HG03159 (cell line): Measurements from ENCODE around the gene TIMELESS.
"Not testable (repeated sequence)": the region's sequence is repeated elsewhere in the genome, so short reads cannot be mapped to it uniquely, and the experiment has no call there.

Experiments used
- ATAC-seq: cut with Tn5 transposase; IDR thresholded peaks from one replicate; pipeline ENCODE4 v1.9.1; 2021; ENCODE audit warnings: mild to moderate bottlenecking, moderate library complexity; ENCODE audit not compliant: unreplicated experiment

The TIMELESS gene

GRCh38 chr12:56411781-56412639 lies 37.2 kb downstream of the TIMELESS start:
- no peak for ATAC-seq

GRCh38 chr12:56410768-56411167 lies 38.5 kb downstream of the TIMELESS start:
- ATAC-seq: no peak

- ATAC-seq: no peak
Observed at GRCh38 chr12:56408799-56409417, 40.3 kb downstream of the TIMELESS start.

- ATAC-seq: not testable (repeated sequence)
Observed at GRCh38 chr12:56404227-56404626, 45.0 kb downstream of the TIMELESS start.

- ATAC-seq: not testable (repeated sequence)
Observed at GRCh38 chr12:56401612-56402011, 47.6 kb downstream of the TIMELESS start.

GRCh38 chr12:56401125-56401524 lies 48.1 kb downstream of the TIMELESS start:
- not testable (repeated sequence) for ATAC-seq

- not testable (repeated sequence) for ATAC-seq
Observed at GRCh38 chr12:56399466-56399865, 49.8 kb downstream of the TIMELESS start.

GRCh38 chr12:56398324-56398723 lies 50.9 kb downstream of the TIMELESS start:
- ATAC-seq: no peak

GRCh38 chr12:56392331-56392730 lies 56.9 kb downstream of the TIMELESS start:
- no peak for ATAC-seq

- ATAC-seq: no peak
Observed at GRCh38 chr12:56391721-56392120, 57.5 kb downstream of the TIMELESS start.

GRCh38 chr12:56389412-56389811 lies 59.8 kb downstream of the TIMELESS start:
- ATAC-seq: no peak

- no peak for ATAC-seq
Observed at GRCh38 chr12:56387152-56387736, 62.0 kb downstream of the TIMELESS start.

GRCh38 chr12:56385873-56386272 lies 63.4 kb downstream of the TIMELESS start:
- no peak for ATAC-seq

GRCh38 chr12:56382611-56383010 lies 66.6 kb downstream of the TIMELESS start:
- no peak for ATAC-seq

- no peak for ATAC-seq
Observed at GRCh38 chr12:56377989-56378316, 71.3 kb downstream of the TIMELESS start.

GRCh38 chr12:56377310-56377988 lies 71.8 kb downstream of the TIMELESS start:
- no peak for ATAC-seq

GRCh38 chr12:56375598-56376434 lies 73.4 kb downstream of the TIMELESS start:
- peak; percentile 74 for ATAC-seq

- peak; percentile 37 for ATAC-seq
Observed at GRCh38 chr12:56374726-56375597, 74.3 kb downstream of the TIMELESS start.

- no peak for ATAC-seq
Observed at GRCh38 chr12:56373515-56373914, 75.7 kb downstream of the TIMELESS start.

- ATAC-seq: no peak
Observed at GRCh38 chr12:56366948-56367347, 82.3 kb downstream of the TIMELESS start.
